ENCODE results near the gene DTNB. TPM values are rescaled to one million over a fixed set of nuclear protein-coding genes. Genes with fewer than 3 reads are reported as not detected.

The DTNB gene
- total and polyA plus RNA-seq, 2 experiments from 2014 or later = 10.3 to 13.9 TPM

DNA sequence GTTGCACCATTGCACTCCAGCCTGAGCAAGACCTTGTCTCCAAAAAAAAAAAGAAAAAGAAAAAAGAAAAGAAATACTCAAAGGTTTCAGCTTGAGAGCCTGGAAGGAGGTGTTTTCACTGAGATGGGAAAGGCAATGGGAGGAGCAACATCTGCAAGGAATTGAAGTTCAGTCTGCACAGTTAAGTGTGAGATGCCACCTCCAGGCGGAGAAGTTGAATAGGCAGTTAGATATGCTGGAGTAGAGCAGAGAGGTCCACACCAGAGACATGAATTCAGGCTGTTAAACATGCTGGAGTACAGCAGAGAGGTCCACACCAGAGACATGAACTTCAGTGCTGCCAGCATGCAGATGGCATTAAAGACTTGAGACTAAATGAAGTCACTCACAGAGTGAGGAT, 41.4 kb upstream of the DTNB start:
- Histone ChIP-seq H4K20me1 (ENCODE audit: insufficient read depth, poor library complexity, severe bottlenecking) (no peaks in the 10 kb centered on the region), H3K27ac (no peak overlapping the region), H2AFZ (no peak overlapping the region), H3K79me2 (no peaks in the 10 kb centered on the region), H3K9me2 (replicated peaks; ENCODE audit: insufficient read depth) (no peaks in the 10 kb centered on the region), H3K4me3 (no peak overlapping the region), H3K36me3 (replicated peaks; ENCODE audit: insufficient read depth, low read depth) (no peaks in the 10 kb centered on the region), H3K27me3 (no peaks in the 10 kb centered on the region), H3K9me3 (ENCODE audit: low read depth) (no peaks in the 10 kb centered on the region), H3K4me1 (ENCODE audit: insufficient read depth) (no peaks in the 10 kb centered on the region), H3K4me2 (no peak overlapping the region)
- WGBS (ENCODE audit: low lambda C conversion rate, missing lambda C conversion rate) = 63% methylated on average over 1 of the region's 1 CpG
- no peak for TF ChIP-seq EZH2phosphoT487 (IDR thresholded peaks at IDR 0.05; ENCODE audit: low read depth, severe bottlenecking, unreplicated experiment)
- no peak for TF ChIP-seq EZH2 (IDR thresholded peaks at IDR 0.05; ENCODE audit: borderline replicate concordance)
- TF ChIP-seq, protein P1, sequence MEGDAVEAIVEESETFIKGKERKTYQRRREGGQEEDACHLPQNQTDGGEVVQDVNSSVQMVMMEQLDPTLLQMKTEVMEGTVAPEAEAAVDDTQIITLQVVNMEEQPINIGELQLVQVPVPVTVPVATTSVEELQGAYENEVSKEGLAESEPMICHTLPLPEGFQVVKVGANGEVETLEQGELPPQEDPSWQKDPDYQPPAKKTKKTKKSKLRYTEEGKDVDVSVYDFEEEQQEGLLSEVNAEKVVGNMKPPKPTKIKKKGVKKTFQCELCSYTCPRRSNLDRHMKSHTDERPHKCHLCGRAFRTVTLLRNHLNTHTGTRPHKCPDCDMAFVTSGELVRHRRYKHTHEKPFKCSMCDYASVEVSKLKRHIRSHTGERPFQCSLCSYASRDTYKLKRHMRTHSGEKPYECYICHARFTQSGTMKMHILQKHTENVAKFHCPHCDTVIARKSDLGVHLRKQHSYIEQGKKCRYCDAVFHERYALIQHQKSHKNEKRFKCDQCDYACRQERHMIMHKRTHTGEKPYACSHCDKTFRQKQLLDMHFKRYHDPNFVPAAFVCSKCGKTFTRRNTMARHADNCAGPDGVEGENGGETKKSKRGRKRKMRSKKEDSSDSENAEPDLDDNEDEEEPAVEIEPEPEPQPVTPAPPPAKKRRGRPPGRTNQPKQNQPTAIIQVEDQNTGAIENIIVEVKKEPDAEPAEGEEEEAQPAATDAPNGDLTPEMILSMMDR (IDR thresholded peaks at IDR 0.05; ENCODE audit: poor library complexity) = no peak
- no peak for DNase-seq (ENCODE audit: low spot score)

GRCh38 chr2:25712455-25712854, 39.1 kb upstream of the DTNB start:
- no peak overlapping the region for H3K27ac ChIP-seq
- no peaks in the 10 kb centered on the region for H3K9me2 ChIP-seq (replicated peaks; ENCODE audit: insufficient read depth)
- DNase-seq (ENCODE audit: low spot score) = no peak
- no peak overlapping the region for H3K4me2 ChIP-seq
- no peaks in the 10 kb centered on the region for H3K27me3 ChIP-seq
- 91% methylated on average over 5 of the region's 5 CpGs for WGBS (ENCODE audit: low lambda C conversion rate, missing lambda C conversion rate)
- no peaks in the 10 kb centered on the region for H3K79me2 ChIP-seq
- TF ChIP-seq, protein P1 (IDR thresholded peaks at IDR 0.05; ENCODE audit: poor library complexity) = no peak
- TF ChIP-seq EZH2phosphoT487 (IDR thresholded peaks at IDR 0.05; ENCODE audit: low read depth, severe bottlenecking, unreplicated experiment) = no peak
- no peak for TF ChIP-seq EZH2 (IDR thresholded peaks at IDR 0.05; ENCODE audit: borderline replicate concordance)
- no peak overlapping the region for H3K4me3 ChIP-seq
- no peak overlapping the region for H2AFZ ChIP-seq
- no peaks in the 10 kb centered on the region for H3K4me1 ChIP-seq (ENCODE audit: insufficient read depth)
- no peaks in the 10 kb centered on the region for H3K36me3 ChIP-seq (replicated peaks; ENCODE audit: insufficient read depth, low read depth)
- no peaks in the 10 kb centered on the region for H4K20me1 ChIP-seq (ENCODE audit: insufficient read depth, poor library complexity, severe bottlenecking)
- no peaks in the 10 kb centered on the region for H3K9me3 ChIP-seq (ENCODE audit: low read depth)

- Histone ChIP-seq H3K9me3 (ENCODE audit: low read depth) (no peaks in the 10 kb centered on the region), H3K36me3 (replicated peaks; ENCODE audit: insufficient read depth, low read depth) (no peaks in the 10 kb centered on the region), H3K4me1 (ENCODE audit: insufficient read depth) (no peaks in the 10 kb centered on the region), H3K79me2 (no peaks in the 10 kb centered on the region), H3K9me2 (replicated peaks; ENCODE audit: insufficient read depth) (no peaks in the 10 kb centered on the region), H3K4me2 (peak overlapping the region; percentile 63), H3K4me3 (no peak overlapping the region), H3K27ac (no peak overlapping the region), H2AFZ (peak overlapping the region; percentile 17), H3K27me3 (no peaks in the 10 kb centered on the region), H4K20me1 (ENCODE audit: insufficient read depth, poor library complexity, severe bottlenecking) (no peaks in the 10 kb centered on the region)
- TF ChIP-seq, protein P1 (IDR thresholded peaks at IDR 0.05; ENCODE audit: poor library complexity) = no peak
- TF ChIP-seq EZH2 (IDR thresholded peaks at IDR 0.05; ENCODE audit: borderline replicate concordance) (no peak), EZH2phosphoT487 (IDR thresholded peaks at IDR 0.05; ENCODE audit: low read depth, severe bottlenecking, unreplicated experiment) (no peak)
- no peak for DNase-seq (ENCODE audit: low spot score)
- 34% methylated on average over 12 of the region's 12 CpGs for WGBS (ENCODE audit: low lambda C conversion rate, missing lambda C conversion rate)
Measured at GRCh38 chr2:25711675-25712354, 38.4 kb upstream of the DTNB start.
